Activated naive CD4-positive, alpha-beta T cell treated with anti-CD3 and anti-CD28 coated beads, Interleukin-2, amount 10 ng/mL, durations not matched to agents 7 days and 5 days (primary cell): ENCODE data around the gene PPIP5K1.

ENCODE experiments used
- CTCF ChIA-PET: fragments of 350-600 bp; sonication (Branson Sonifier 250); formaldehyde crosslinking; loops from one replicate; lab custom pipeline; 2021; ENCODE audit warnings: antibody characterized with exemption; lab: Charles Lee
- DNase-seq: peaks from one replicate; pipeline ENCODE4 v3.0.0-alpha.2; 2020
- H3K27ac Mint-ChIP-seq: one replicate; pipeline ENCODE4 v1.8.0; 2021; ENCODE audit warnings: mild to moderate bottlenecking, moderate library complexity, mixed read lengths
- H3K27me3 Mint-ChIP-seq: one replicate; pipeline ENCODE4 v1.8.0; 2021; ENCODE audit warnings: mild to moderate bottlenecking, mixed read lengths
- H3K36me3 Mint-ChIP-seq: one replicate; pipeline ENCODE4 v1.8.0; 2021; ENCODE audit warnings: mixed read lengths
- H3K4me1 Mint-ChIP-seq: one replicate; pipeline ENCODE4 v1.8.0; 2021; ENCODE audit warnings: mixed read lengths
- H3K4me3 Mint-ChIP-seq: one replicate; pipeline ENCODE4 v1.8.0; 2021; ENCODE audit warnings: mild to moderate bottlenecking, moderate library complexity, mixed read lengths
- H3K9me3 Mint-ChIP-seq: one replicate; pipeline ENCODE4 v1.8.0; 2021; ENCODE audit warnings: mixed read lengths

The PPIP5K1 gene

DNA sequence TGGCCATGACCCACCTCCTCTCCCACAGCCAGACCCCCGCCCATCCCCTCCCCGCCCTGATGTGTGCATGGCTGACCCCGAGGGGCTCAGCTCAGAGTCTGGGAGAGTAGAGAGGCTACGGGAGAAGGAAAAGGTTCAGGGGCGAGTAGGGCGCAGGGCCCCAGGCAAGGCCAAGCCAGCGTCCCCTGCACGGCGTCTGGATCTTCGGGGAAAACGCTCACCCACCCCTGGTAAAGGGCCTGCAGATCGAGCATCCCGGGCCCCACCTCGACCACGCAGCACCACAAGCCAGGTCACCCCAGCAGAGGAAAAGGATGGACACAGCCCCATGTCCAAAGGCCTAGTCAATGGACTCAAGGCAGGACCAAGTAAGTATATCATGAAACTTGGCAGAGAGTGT is 60.9 kb downstream of the PPIP5K1 start:
- no peaks in the 10 kb centered on the region for H3K9me3 Mint-ChIP-seq
- H3K27ac Mint-ChIP-seq: no peak overlapping the region
- no peak overlapping the region for H3K4me3 Mint-ChIP-seq
- DNase-seq: no peak
- H3K4me1 Mint-ChIP-seq: peaks cover 22% of the 10 kb centered on the region
- CTCF ChIA-PET: no interaction called here
- no peaks in the 10 kb centered on the region for H3K27me3 Mint-ChIP-seq
- H3K36me3 Mint-ChIP-seq: peaks cover 2% of the 10 kb centered on the region

DNA sequence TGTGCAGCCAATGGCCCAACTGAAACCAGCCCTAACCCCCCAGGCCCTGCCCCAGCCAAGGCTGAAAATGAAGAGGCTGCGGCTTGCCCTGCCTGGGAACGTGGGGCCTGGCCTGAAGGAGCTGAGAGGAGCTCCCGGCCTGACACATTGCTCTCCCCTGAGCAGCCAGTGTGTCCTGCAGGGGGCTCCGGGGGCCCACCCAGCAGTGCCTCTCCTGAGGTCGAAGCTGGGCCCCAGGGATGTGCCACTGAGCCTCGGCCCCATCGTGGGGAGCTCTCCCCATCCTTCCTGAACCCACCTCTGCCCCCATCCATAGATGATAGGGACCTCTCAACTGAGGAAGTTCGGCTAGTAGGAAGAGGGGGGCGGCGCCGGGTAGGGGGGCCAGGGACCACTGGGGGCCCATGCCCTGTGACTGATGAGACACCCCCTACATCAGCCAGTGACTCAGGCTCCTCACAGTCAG is 61.4 kb downstream of the PPIP5K1 start:
- DNase-seq: no peak
- Mint-ChIP-seq H3K4me1 (peaks cover 25% of the 10 kb centered on the region), H3K36me3 (peaks cover 2% of the 10 kb centered on the region), H3K4me3 (no peak overlapping the region), H3K27ac (no peak overlapping the region), H3K27me3 (no peaks in the 10 kb centered on the region), H3K9me3 (no peaks in the 10 kb centered on the region)
- CTCF ChIA-PET: no interaction called here

DNA sequence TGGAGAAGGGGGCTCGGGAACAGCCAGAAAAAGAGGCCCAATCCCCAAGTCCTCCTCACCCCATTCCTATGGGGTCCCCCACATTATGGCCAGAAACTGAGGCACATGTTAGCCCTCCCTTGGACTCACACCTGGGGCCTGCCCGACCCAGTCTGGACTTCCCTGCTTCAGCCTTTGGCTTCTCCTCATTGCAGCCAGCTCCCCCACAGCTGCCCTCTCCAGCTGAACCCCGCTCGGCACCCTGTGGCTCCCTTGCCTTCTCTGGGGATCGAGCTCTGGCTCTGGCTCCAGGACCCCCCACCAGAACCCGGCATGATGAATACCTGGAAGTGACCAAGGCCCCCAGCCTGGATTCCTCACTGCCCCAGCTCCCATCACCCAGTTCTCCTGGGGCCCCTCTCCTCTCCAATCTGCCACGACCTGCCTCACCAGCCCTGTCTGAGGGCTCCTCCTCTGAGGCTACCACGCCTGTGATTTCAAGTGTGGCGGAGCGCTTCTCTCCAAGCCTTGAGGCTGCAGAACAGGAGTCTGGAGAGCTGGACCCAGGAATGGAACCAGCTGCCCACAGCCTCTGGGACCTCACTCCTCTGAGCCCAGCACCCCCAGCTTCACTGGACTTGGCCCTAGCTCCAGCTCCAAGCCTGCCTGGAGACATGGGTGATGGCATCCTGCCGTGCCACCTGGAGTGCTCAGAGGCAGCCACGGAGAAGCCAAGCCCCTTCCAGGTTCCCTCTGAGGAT is 62.0 kb downstream of the PPIP5K1 start:
- DNase-seq: no peak
- Mint-ChIP-seq H3K27me3 (no peaks in the 10 kb centered on the region), H3K27ac (no peak overlapping the region), H3K4me1 (peaks cover 25% of the 10 kb centered on the region), H3K36me3 (peaks cover 5% of the 10 kb centered on the region), H3K9me3 (no peaks in the 10 kb centered on the region), H3K4me3 (no peak overlapping the region)
- CTCF ChIA-PET: no interaction called here

DNA sequence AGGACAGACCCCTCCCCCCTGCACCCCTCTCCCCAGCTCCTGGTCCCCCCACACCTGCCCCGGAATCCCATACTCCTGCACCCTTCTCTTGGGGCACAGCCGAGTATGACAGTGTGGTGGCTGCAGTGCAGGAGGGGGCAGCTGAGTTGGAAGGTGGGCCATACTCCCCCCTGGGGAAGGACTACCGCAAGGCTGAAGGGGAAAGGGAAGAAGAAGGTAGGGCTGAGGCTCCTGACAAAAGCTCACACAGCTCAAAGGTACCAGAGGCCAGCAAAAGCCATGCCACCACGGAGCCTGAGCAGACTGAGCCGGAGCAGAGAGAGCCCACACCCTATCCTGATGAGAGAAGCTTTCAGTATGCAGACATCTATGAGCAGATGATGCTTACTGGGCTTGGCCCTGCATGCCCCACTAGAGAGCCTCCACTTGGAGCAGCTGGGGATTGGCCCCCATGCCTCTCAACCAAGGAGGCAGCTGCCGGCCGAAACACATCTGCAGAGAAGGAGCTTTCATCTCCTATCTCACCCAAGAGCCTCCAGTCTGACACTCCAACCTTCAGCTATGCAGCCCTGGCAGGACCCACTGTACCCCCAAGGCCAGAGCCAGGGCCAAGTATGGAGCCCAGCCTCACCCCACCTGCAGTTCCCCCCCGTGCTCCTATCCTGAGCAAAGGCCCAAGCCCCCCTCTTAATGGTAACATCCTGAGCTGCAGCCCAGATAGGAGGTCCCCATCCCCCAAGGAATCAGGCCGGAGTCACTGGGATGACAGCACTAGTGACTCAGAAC is 62.8 kb downstream of the PPIP5K1 start:
- Mint-ChIP-seq H3K4me1 (peaks cover 25% of the 10 kb centered on the region), H3K36me3 (peaks cover 5% of the 10 kb centered on the region), H3K27ac (no peak overlapping the region), H3K9me3 (no peaks in the 10 kb centered on the region), H3K27me3 (no peaks in the 10 kb centered on the region), H3K4me3 (no peak overlapping the region)
- CTCF ChIA-PET: interaction anchor here (1.0 kb wide), 1 partner anchor 16 kb away, joined by 3 read pairs; no protein-coding TSS in a partner anchor
- DNase-seq: no peak

DNA sequence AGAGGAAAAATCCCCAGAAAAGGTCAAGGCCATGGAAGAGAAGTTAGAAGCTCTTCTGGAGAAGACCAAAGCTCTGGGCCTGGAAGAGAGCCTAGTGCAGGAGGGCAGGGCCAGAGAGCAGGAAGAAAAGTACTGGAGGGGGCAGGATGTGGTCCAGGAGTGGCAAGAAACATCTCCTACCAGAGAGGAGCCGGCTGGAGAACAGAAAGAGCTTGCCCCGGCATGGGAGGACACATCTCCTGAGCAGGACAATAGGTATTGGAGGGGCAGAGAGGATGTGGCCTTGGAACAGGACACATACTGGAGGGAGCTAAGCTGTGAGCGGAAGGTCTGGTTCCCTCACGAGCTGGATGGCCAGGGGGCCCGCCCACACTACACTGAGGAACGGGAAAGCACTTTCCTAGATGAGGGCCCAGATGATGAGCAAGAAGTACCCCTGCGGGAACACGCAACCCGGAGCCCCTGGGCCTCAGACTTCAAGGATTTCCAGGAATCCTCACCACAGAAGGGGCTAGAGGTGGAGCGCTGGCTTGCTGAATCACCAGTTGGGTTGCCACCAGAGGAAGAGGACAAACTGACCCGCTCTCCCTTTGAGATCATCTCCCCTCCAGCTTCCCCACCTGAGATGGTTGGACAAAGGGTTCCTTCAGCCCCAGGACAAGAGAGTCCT is 63.6 kb downstream of the PPIP5K1 start:
- Mint-ChIP-seq H3K36me3 (peaks cover 5% of the 10 kb centered on the region), H3K27ac (no peak overlapping the region), H3K9me3 (no peaks in the 10 kb centered on the region), H3K4me3 (no peak overlapping the region), H3K4me1 (peaks cover 25% of the 10 kb centered on the region), H3K27me3 (peaks cover 3% of the 10 kb centered on the region)
- CTCF ChIA-PET: interaction anchor here (1.0 kb wide), 1 partner anchor 15 kb away, joined by 3 read pairs; no protein-coding TSS in a partner anchor
- no peak for DNase-seq

DNA sequence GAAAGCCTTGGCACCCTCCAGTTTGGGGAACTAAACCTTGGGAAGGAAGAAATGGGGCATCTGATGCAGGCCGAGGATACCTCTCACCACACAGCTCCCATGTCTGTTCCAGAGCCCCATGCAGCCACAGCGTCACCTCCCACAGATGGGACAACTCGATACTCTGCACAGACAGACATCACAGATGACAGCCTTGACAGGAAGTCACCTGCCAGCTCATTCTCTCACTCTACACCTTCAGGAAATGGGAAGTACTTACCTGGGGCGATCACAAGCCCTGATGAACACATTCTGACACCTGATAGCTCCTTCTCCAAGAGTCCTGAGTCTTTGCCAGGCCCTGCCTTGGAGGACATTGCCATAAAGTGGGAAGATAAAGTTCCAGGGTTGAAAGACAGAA is 64.9 kb downstream of the PPIP5K1 start:
- Mint-ChIP-seq H3K4me3 (no peak overlapping the region), H3K9me3 (no peaks in the 10 kb centered on the region), H3K27ac (peak overlapping the region; percentile 6), H3K36me3 (peaks cover 5% of the 10 kb centered on the region), H3K27me3 (peaks cover 9% of the 10 kb centered on the region), H3K4me1 (peaks cover 25% of the 10 kb centered on the region)
- no peak for DNase-seq
- CTCF ChIA-PET: no interaction called here

DNA sequence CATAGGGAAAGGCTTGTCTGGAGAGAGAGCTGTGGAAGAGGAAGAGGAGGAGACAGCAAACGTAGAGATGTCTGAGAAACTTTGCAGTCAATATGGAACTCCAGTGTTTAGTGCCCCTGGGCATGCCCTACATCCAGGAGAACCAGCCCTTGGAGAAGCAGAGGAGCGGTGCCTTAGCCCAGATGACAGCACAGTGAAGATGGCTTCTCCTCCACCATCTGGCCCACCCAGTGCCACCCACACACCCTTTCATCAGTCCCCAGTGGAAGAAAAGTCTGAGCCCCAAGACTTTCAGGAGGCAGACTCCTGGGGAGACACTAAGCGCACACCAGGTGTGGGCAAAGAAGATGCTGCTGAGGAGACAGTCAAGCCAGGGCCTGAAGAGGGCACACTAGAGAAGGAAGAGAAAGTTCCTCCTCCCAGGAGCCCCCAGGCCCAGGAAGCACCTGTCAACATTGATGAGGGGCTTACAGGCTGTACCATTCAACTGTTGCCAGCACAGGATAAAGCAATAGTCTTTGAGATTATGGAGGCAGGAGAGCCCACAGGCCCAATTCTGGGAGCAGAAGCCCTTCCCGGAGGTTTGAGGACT is 65.7 kb downstream of the PPIP5K1 start:
- Mint-ChIP-seq H3K4me3 (no peak overlapping the region), H3K27ac (no peak overlapping the region), H3K9me3 (no peaks in the 10 kb centered on the region), H3K27me3 (peaks cover 16% of the 10 kb centered on the region), H3K36me3 (peaks cover 5% of the 10 kb centered on the region), H3K4me1 (peaks cover 25% of the 10 kb centered on the region)
- CTCF ChIA-PET: no interaction called here
- no peak for DNase-seq

DNA sequence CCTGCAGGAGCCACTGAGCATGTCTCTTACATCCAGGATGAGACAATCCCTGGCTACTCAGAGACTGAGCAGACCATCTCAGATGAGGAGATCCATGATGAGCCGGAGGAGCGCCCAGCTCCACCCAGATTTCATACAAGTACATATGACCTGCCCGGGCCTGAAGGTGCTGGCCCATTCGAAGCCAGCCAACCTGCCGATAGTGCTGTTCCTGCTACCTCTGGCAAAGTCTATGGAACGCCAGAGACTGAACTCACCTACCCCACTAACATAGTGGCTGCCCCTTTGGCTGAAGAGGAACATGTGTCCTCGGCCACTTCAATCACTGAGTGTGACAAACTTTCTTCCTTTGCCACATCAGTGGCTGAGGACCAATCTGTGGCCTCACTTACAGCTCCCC is 66.4 kb downstream of the PPIP5K1 start:
- peaks cover 5% of the 10 kb centered on the region for H3K36me3 Mint-ChIP-seq
- H3K27ac Mint-ChIP-seq: no peak overlapping the region
- H3K9me3 Mint-ChIP-seq: no peaks in the 10 kb centered on the region
- H3K4me3 Mint-ChIP-seq: no peak overlapping the region
- H3K27me3 Mint-ChIP-seq: peaks cover 23% of the 10 kb centered on the region
- CTCF ChIA-PET: interaction anchor here (1.7 kb wide), 1 partner anchor 9 kb away, joined by 7 read pairs; no protein-coding TSS in a partner anchor
- H3K4me1 Mint-ChIP-seq: peaks cover 31% of the 10 kb centered on the region
- no peak for DNase-seq

DNA sequence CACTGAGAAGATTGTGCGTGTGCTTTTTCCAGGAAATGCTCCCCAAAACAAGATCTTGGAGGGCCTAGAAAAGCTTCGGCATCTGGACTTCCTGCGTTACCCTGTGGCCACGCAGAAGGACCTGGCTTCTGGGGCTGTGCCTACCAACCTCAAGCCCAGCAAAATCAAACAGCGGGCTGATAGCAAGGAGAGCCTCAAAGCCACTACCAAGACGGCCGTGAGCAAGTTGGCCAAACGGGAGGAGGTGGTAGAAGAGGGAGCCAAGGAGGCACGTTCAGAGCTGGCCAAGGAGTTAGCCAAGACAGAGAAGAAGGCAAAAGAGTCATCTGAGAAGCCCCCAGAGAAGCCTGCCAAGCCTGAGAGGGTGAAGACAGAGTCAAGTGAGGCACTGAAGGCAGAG is 67.8 kb downstream of the PPIP5K1 start:
- CTCF ChIA-PET: interaction anchor here (1.7 kb wide), 1 partner anchor 8 kb away, joined by 7 read pairs; no protein-coding TSS in a partner anchor
- Mint-ChIP-seq H3K27me3 (peaks cover 37% of the 10 kb centered on the region), H3K4me3 (no peak overlapping the region), H3K9me3 (no peaks in the 10 kb centered on the region), H3K4me1 (peaks cover 43% of the 10 kb centered on the region), H3K36me3 (peaks cover 5% of the 10 kb centered on the region), H3K27ac (no peak overlapping the region)
- no peak for DNase-seq

DNA sequence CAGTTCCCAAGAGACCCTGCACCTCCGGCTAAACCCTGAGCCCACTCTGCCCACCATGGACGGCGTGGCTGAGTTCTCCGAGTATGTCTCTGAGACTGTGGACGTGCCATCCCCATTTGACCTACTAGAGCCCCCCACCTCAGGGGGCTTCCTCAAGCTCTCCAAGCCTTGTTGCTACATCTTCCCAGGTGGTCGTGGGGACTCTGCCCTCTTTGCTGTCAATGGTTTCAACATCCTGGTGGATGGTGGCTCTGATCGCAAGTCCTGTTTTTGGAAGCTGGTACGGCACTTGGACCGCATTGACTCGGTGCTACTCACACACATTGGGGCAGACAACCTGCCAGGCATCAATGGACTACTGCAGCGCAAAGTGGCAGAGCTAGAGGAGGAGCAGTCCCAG is 68.6 kb downstream of the PPIP5K1 start:
- Mint-ChIP-seq H3K4me3 (no peak overlapping the region), H3K27me3 (peaks cover 46% of the 10 kb centered on the region), H3K27ac (no peak overlapping the region), H3K4me1 (peaks cover 49% of the 10 kb centered on the region), H3K9me3 (no peaks in the 10 kb centered on the region), H3K36me3 (peaks cover 6% of the 10 kb centered on the region)
- CTCF ChIA-PET: interaction anchor here (0.6 kb wide), 1 partner anchor 50 kb away, joined by 4 read pairs; no protein-coding TSS in a partner anchor
- no peak for DNase-seq

DNA sequence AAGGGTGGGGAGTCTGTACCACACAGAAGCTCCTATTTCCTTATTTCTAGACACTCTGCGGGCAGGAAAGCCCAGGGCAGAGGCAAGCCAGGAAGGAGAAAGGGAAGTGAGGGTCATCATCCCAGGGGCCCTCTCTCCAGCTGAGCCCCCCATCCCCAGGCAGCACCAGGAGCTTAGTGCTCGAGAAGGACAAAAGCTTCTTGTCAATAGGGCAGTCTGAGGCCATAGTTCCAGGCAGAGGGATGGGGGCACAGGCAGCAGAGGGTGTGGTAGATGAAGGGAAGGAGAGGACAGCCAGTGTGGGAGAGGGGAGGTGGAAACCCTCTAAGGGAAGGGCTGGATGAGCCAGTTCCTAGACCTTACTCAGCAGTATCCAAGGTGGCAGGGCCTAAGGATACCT is 69.9 kb downstream of the PPIP5K1 start:
- Mint-ChIP-seq H3K36me3 (peaks cover 14% of the 10 kb centered on the region), H3K27ac (no peak overlapping the region), H3K4me1 (peaks cover 49% of the 10 kb centered on the region), H3K9me3 (no peaks in the 10 kb centered on the region), H3K4me3 (no peak overlapping the region), H3K27me3 (peaks cover 55% of the 10 kb centered on the region)
- DNase-seq: no peak
- CTCF ChIA-PET: no interaction called here

DNA sequence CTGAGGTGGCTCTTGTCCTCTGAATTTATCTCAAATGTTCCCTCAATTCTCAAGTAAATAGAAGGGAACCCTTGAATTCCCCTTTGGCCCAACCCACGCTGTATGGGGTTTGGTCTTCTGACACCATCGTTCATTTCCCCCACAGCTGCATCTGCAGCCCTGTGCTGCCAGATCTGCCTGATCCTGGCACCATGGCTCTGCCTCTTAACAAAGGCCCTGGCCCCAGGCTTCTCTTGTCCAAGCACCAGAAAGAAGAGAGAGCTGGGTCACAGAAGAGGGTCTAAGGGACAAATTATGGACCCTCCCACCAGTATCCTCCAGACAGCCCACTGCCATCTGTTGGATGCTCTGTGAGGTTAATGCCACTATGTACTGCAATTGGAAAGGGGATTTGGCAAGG is 70.8 kb downstream of the PPIP5K1 start:
- CTCF ChIA-PET: no interaction called here
- Mint-ChIP-seq H3K4me3 (no peak overlapping the region), H3K27ac (no peak overlapping the region)

DNA sequence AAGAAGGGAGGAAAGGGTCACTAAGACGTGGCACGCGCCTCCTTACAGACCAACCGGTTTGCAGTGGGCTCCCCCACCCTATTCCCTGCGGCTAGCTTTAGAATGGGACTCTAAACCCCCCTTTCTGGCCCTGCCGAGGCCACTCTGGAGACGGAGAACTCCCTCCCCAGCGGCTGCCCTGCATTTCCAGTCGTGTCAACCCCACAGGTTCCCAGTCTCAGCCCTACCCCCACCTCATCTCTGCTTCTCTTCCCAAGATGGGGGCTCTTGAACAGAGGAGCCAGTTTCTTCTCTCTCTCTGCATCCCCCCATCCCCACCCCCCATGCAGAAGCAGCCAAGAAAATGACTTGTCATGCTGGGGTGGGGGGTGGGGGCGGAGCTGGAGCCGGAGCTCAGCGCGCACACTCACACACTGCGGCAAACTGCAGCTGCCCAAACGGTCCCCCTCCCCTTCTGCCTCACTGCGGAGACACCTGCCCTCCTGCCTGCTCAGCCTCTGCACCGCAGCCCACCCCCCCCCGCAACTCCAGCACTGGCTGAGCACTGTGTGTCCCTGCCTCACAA is 71.7 kb downstream of the PPIP5K1 start:
- DNase-seq: no peak
- H3K36me3 Mint-ChIP-seq: peaks cover 15% of the 10 kb centered on the region
- peaks cover 55% of the 10 kb centered on the region for H3K27me3 Mint-ChIP-seq
- peaks cover 53% of the 10 kb centered on the region for H3K4me1 Mint-ChIP-seq
- no peak overlapping the region for H3K4me3 Mint-ChIP-seq
- H3K27ac Mint-ChIP-seq: no peak overlapping the region
- no peaks in the 10 kb centered on the region for H3K9me3 Mint-ChIP-seq
- CTCF ChIA-PET: interaction anchor here (0.6 kb wide), 1 partner anchor 597 kb away, joined by 3 read pairs; no protein-coding TSS in a partner anchor

More for the DNA sequence above, 70.8 kb downstream of the PPIP5K1 start:
- H3K36me3 Mint-ChIP-seq: peaks cover 13% of the 10 kb centered on the region
- peaks cover 48% of the 10 kb centered on the region for H3K4me1 Mint-ChIP-seq
- no peak for DNase-seq
- no peaks in the 10 kb centered on the region for H3K9me3 Mint-ChIP-seq
- H3K27me3 Mint-ChIP-seq: peaks cover 55% of the 10 kb centered on the region
